Lung microvascular endothelial cell (primary cell): Measurements from ENCODE around the gene AKAP3. TPM values are rescaled to one million over a fixed set of nuclear protein-coding genes. Genes with fewer than 3 reads are reported as not detected.
A peak's percentile ranks its signal among the peaks of the same experiment; 100 is the strongest.

Experiments
- DNase-seq, 2 donors: peaks; one replicate each; pipeline versions ENCODE4 v3.0.0 to v3.0.0-alpha.2; 2010; ENCODE audit warnings: low read depth in 2 of 2
- total RNA-seq: library from RNA; depleted of rRNA; stranded (reverse); fragments of >200 nt; gene quantifications from 2 replicates; pipeline ENCODE4 v1.2.1, GENCODE V29; 2014

Gene AKAP3
- total RNA-seq, result 0.20 and 1.3 TPM in 2 replicates

DNA sequence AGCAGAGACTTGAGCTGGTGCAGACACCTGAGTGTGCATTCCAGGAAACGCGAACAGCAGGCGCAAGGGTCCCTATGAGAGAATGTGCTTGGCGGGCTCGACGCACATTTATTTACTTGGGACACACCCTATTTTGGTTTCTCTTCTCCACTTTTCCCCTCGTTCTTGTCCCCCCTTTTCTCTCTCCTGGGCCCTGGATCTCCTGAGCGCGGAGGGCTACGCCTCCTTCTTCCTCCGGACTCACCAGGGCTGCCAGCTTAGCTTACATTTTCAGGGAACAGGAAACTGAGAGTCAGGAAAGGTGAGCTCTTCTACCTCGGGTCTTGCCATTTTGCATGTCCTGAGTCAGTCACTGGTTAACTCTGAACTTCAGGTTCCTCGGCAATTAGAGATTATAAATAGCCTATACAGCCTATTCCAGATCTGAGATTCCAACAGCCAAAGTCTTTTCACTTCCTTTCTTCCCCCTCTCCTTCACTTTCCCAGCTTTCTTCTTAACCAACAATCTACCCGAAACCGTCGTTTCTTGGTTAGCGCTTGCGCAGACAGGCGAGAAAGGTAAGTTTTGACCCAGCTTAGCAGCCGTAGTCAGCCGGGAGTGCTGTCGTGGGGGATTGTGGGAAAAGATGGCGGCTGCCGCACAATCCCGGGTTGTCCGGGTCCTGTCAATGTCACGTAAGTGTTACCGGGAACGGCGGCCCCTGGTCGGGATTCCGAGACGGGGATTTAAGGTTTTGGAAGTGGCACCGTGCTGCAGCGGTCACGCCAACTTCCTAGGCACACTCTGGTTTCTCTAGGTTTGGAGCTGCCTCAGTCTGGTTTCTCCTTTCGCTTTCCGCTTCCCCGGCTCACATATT lies at the start of gene AKAP3, which contains the start of gene NDUFA9:
Gene AKAP3 (minus strand): TSS at position 551 of the 857 bp plus-strand sequence. CDS start 10,855 bp downstream, outside the sequence.
Gene NDUFA9 (plus strand): TSS at position 614 of the 857 bp plus-strand sequence. CDS start 13 bp downstream, at position 627.
- DNase-seq, result peak; percentile 88 to 93

GRCh38 chr12:4690760-4691159 lies 41.9 kb upstream of the AKAP3 start:
- DNase-seq, result no peak

- no peak for DNase-seq
Observed at GRCh38 chr12:4685317-4685716, 36.5 kb upstream of the AKAP3 start.

GRCh38 chr12:4681732-4682131 lies 32.9 kb upstream of the AKAP3 start:
- DNase-seq, result no peak

GRCh38 chr12:4679711-4680110 lies 30.9 kb upstream of the AKAP3 start:
- DNase-seq, result no peak

GRCh38 chr12:4665236-4665635 lies 16.4 kb upstream of the AKAP3 start:
- peak in 1 of 2 donors; percentile 71 for DNase-seq

- peak in 1 of 2 donors; percentile 67 for DNase-seq
Observed at GRCh38 chr12:4663971-4664505, 15.2 kb upstream of the AKAP3 start.

- no peak for DNase-seq
Observed at GRCh38 chr12:4653691-4654090, 4.8 kb upstream of the AKAP3 start.

DNA sequence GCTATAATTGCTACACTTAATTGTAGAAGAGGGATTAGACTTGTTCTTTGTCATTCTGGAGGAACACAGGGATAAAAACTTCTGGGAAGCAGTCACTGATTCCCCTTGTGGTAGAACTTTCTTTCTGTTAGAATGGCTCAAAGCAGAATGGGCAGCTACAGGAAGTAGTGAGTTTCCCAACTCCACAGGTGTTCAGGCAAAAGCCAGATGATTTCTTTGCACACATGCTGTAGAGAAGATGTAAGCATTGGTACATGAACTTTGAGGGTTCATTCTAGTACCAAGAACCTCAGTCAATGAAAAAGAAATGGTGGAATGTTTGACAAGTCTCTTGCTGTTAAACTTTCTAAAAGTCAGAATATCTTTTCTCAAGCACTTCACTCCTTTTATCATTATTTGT lies 4.4 kb upstream of the AKAP3 start:
- DNase-seq, result peak; percentile 4 to 5

DNA sequence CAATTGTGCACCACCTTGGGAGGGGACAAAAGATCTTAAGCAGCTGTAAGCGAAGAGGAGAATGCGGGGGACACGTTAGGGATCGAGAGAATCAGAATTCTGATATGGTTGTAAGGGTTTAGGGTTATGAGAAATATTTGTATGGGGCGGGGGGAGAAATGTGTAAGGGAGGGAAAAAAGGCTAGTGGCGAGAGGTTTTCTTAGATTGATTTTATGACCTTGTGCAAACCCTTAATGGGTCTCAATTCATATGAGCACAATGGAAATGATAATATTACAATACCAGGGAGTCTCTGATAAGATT lies 459 bp upstream of the AKAP3 start:
- DNase-seq, result no peak

- peak in 1 of 2 donors; percentile 36 for DNase-seq
Observed at GRCh38 chr12:4648104-4648500, 749 bp downstream of the AKAP3 start.

GRCh38 chr12:4645023-4645422 lies 3.8 kb downstream of the AKAP3 start:
- no peak for DNase-seq

- DNase-seq, result no peak
Observed at GRCh38 chr12:4643747-4644146, 5.1 kb downstream of the AKAP3 start.

GRCh38 chr12:4630262-4630661 lies 18.6 kb downstream of the AKAP3 start:
- DNase-seq, result no peak

DNA sequence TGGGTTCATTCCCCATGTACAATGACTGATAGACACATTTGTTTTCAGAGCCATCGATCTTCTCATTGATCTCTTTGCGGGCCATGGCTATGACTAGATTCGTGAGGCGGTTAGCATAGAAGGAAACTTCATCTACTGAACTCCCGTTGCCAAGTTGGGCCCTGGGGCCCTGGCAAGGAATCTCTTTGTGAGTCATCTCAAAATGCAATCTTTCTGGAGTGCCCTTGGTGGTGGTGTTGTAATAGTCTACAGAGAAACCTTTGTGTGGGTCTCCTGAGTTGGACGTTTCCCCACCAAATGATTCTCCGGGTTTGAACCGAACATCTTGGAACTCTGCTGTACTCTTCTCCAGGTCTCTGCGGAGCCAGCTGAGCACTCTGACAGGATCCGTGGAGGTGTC lies 20.4 kb downstream of the AKAP3 start:
- DNase-seq, result no peak

DNA sequence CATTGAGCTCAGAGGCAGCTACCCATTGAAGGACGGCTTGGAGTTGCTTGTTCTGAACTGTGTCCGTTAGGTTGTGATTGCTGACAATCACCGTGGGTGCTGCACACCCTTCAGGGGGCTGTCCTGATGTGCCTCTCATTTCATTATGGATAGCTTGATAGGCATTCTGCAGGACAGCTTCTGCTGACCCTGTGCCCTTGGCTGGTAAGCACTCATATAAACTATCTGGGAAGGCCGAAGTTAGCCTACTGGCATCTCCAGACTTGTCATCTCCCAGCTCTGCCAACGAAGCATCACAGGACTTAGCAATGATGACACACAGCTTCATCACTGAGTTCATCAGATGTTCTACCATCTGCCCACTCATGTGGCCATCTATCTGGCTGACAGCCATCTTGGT lies 22.3 kb downstream of the AKAP3 start:
- DNase-seq, result no peak

GRCh38 chr12:4621511-4621910 lies 27.3 kb downstream of the AKAP3 start:
- DNase-seq, result no peak

DNA sequence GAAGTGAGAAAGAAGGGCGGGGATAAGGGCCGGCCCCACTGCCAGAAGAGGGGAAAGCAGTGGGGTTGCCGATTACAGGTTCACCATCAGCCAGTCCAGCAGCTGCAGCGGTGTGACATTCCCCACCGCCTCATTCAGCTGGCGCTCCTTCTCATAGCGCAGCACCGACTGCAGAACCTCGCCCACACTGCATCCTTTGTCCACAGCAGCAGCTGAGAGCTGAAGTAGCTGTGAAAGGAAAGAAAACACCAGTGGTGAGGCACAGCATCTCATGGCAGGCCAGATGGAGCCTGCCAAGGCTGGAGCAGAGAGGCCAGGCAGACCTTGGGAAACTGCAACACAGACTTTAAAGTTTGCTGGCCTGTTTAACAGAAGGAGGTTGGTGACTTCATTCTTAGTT lies 33.2 kb downstream of the AKAP3 start:
- DNase-seq, result no peak

DNA sequence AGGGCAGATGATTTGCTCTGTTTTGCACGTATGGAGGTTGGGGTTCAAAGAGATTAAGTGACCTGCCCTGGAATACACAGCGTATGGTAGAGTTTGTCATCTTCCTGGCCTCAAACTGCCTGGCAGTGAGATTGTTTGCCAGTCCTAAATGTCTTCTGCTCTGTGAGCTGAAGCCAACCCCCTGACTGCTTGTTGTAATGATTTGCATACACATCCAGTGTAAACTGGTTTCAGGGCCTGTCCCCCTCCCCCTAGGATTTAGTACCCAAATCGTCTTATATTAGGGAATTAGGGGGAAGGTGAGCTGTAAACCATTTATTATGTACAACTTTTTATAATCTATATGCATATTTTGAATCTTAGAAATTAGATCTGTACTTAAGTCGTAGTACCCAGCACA lies 38.4 kb downstream of the AKAP3 start:
- DNase-seq, result no peak

- no peak for DNase-seq
Observed at GRCh38 chr12:4609071-4609470, 39.8 kb downstream of the AKAP3 start.

- DNase-seq, result no peak
Observed at GRCh38 chr12:4607056-4607455, 41.8 kb downstream of the AKAP3 start.

DNA sequence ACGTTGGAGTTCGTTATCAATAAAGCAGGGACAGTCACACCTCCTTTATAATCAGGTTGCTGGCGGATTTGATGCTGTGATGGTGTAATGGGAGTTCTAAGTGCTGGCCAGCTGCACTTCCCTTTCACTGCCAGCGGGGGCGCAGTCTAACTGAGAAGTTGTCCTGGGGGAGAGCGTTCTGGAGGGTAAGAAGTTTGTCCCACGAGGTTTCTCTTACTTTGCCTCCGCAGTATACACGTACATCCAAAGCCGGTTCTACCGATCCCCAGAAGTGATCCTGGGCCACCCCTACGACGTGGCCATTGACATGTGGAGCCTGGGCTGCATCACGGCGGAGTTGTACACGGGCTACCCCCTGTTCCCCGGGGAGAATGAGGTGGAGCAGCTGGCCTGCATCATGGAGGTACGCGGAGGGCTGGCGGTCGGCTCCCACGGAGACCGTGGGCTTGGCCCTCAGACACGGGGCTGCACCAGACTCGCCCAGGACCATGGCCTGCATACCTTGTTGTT lies 44.1 kb downstream of the AKAP3 start:
- DNase-seq, result peak; percentile 81 to 95

DNA sequence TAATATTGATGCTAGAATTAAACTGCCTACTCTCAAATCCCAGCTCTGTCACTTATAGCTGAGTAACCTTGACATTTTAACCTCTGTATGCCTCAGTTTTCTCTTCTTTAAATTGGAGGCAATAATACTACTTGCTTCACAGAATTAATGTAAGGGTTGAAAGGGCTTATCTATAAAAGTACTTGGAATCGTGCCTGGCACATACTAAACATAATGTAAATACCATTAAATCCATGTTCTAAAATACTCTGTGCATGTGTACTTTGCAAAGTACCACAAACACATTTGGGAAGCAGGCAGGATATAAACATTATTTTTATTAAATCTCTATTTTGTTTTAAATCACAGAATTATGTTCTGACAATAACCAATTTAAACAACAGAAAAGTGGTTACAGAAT lies 44.9 kb downstream of the AKAP3 start:
- no peak for DNase-seq
